HFF-Myc (cell line): ENCODE measurements around the gene EEFSEC.

Experiments used
- DNase-seq: peaks from one replicate; pipeline ENCODE4 v3.0.0-alpha.2; 2011; ENCODE audit warnings: low read depth; ENCODE audit errors: extremely low read depth
- H3K4me3 ChIP-seq: replicated peaks from 2 replicates; pipeline ENCODE4 v1.5.1; 2011; ENCODE audit warnings: low read depth, mild to moderate bottlenecking, control low read depth, low read length
- CTCF ChIP-seq: IDR thresholded peaks from 2 replicates; pipeline ENCODE4 v1.5.1; 2012; ENCODE audit warnings: mild to moderate bottlenecking, low read depth, low read length, control low read depth; ENCODE audit errors: missing control alignments

EEFSEC gene

DNA sequence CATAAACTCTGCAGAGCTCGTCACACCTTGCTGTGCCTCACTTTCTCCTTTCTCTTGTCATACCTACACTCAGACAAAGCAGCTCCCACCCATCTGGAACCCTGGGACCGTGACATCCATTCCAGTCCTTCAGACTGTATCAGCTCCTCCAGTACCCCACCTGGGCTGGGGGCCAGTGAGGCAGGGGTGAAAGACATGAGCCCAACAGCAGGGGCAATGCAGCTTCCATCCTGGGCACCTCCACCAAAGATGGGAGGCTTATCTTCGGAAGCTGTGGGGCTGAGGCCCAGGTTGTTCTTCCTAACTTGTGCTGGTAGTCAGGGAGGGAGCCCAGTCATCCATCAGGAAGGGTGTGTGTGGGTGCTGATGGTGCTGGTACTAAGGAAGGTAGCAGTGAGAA, 109.2 kb downstream of the EEFSEC start:
- no peak for DNase-seq
- H3K4me3 ChIP-seq = no peak overlapping the region
- TF ChIP-seq CTCF = no peak

- no peak overlapping the region for H3K4me3 ChIP-seq
- DNase-seq = no peak
- TF ChIP-seq CTCF = no peak
These were observed 109.8 kb downstream of the EEFSEC start for GRCh38 chr3:128263118-128263517.

- no peak for TF ChIP-seq CTCF
These were observed 110.7 kb downstream of the EEFSEC start for GRCh38 chr3:128263946-128264345.

GRCh38 chr3:128266453-128266852, 113.2 kb downstream of the EEFSEC start:
- TF ChIP-seq CTCF = no peak
- DNase-seq = no peak
- H3K4me3 ChIP-seq = no peak overlapping the region

More at GRCh38 chr3:128263946-128264345, 110.7 kb downstream of the EEFSEC start:
- no peak overlapping the region for H3K4me3 ChIP-seq
- DNase-seq = no peak

GRCh38 chr3:128267541-128267940, 114.3 kb downstream of the EEFSEC start:
- H3K4me3 ChIP-seq = no peak overlapping the region
- TF ChIP-seq CTCF = no peak
- DNase-seq = no peak

- H3K4me3 ChIP-seq = no peak overlapping the region
- DNase-seq = no peak
- no peak for TF ChIP-seq CTCF
These were observed 115.9 kb downstream of the EEFSEC start for GRCh38 chr3:128269006-128269775.

DNA sequence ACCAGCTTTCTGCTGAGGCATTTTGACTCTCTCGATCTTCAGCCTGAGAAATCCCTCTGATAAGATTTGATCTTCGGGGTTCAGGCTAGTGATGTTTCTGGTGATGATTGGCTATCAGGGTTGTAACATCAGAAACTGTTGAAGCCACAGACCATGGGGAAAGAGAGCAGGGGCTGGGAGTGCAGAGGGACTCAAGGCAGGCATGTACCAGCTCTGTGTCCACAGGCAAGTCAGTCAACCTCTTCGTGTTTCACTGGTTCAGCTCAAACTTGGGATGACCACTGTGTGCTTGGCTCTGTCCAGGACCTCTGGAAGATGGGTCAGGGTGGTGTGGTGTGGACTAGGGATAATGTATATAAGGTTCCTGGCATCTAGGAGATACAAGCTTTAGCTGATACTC, 116.5 kb downstream of the EEFSEC start:
- DNase-seq = no peak
- TF ChIP-seq CTCF = no peak
- no peak overlapping the region for H3K4me3 ChIP-seq
